K562 (cell line): ENCODE data around the gene ELFN2. TPM values are rescaled to one million over a fixed set of nuclear protein-coding genes. Genes with fewer than 3 reads are reported as not detected.
"Not testable (repeated sequence)": the region's sequence is repeated elsewhere in the genome, so short reads cannot be mapped to it uniquely, and the experiment has no call there.

Source experiments
- ATAC-seq: fragments of 200-7000 bp; cut with Tn5 transposase; 3 replicates; pipeline ENCODE4 v1.9.1; 2020; ENCODE audit warnings: moderate library complexity
- BruUV-seq: library from RNA; stranded (reverse); fragments of 400-500 nt; replicated peaks from 2 replicates; lab custom pipeline; 2021; lab: Mats Ljungman, UMichigan
- CTCF ChIA-PET: fragments of 300-600 bp; formaldehyde crosslinking; extraction: SDS; loops from one replicate; lab custom pipeline; 2021; ENCODE audit warnings: low intra/inter-chr PET ratio; lab: Yijun Ruan, JAX
- POLR2A ChIA-PET: fragments of 300-600, 350-650 bp; sonication (Branson Sonifier 250); formaldehyde crosslinking; extraction: SDS; loops from one replicate; lab custom pipeline; 2021; ENCODE audit warnings: antibody characterized with exemption, inconsistent platforms; lab: Yijun Ruan, JAX
- DNase-seq, 4 experiments: peaks; one replicate each; pipeline versions ENCODE4 v3.0.0 to v3.0.0-alpha.2; 2011 to 2018; ENCODE audit warnings: low spot score in 3 of 4, mixed read lengths in 3 of 4; ENCODE audit errors: extremely low read depth in 1 of 4
- FAIRE-seq: peaks from 2 replicates; lab custom pipeline; 2011; peaks lifted over from hg19 to GRCh38; lab: Jason Lieb, UNC
- H2AFZ ChIP-seq: 2 replicates; pipeline ENCODE4 v1.6.0; 2011; ENCODE audit warnings: low read depth, low read length, control low read depth, inconsistent platforms
- H3K27ac ChIP-seq: fragments of 200-600 bp; 3 replicates; pipeline ENCODE4 v1.8.0; 2011; ENCODE audit warnings: low read depth, mild to moderate bottlenecking, control low read depth, inconsistent platforms, low read length, moderate library complexity, mixed read lengths; ENCODE audit errors: extremely low read depth
- H3K27me3 ChIP-seq, 2 experiments: fragments of 300-600 bp in 1 of 2; 2 replicates in 1 of 2; 3 replicates in 1 of 2; pipeline versions ENCODE4 v1.6.0 to v1.8.0; 2011; ENCODE audit warnings: inconsistent platforms in 2 of 2, low read length in 2 of 2, mild to moderate bottlenecking in 1 of 2, mixed read lengths in 1 of 2, moderate library complexity in 1 of 2; ENCODE audit not compliant: control insufficient read depth in 2 of 2, insufficient read depth in 2 of 2
- H3K36me3 ChIP-seq: fragments of 300-600 bp; 3 replicates; pipeline ENCODE4 v1.8.0; 2011; ENCODE audit warnings: mild to moderate bottlenecking, low read length, inconsistent platforms; ENCODE audit not compliant: control insufficient read depth, insufficient read depth
- H3K4me1 ChIP-seq, 2 experiments: fragments of 200-600 bp in 1 of 2; replicated peaks in 1 of 2; 2 replicates in 1 of 2; 3 replicates in 1 of 2; pipeline versions ENCODE4 v1.5.1 to v1.8.0; 2011; ENCODE audit warnings: inconsistent platforms in 2 of 2, low read length in 2 of 2, mild to moderate bottlenecking in 1 of 2, mixed read lengths in 1 of 2, moderate library complexity in 1 of 2; ENCODE audit not compliant: control insufficient read depth in 2 of 2, insufficient read depth in 2 of 2
- H3K4me2 ChIP-seq: 2 replicates; pipeline ENCODE4 v1.6.1; 2011; ENCODE audit warnings: low read length, control low read depth, inconsistent platforms, mixed read lengths; ENCODE audit not compliant: insufficient read depth
- H3K4me3 ChIP-seq: fragments of 200-600 bp; sonication (generic), shearing (Covaris generic); 2 replicates; pipeline ENCODE4 v1.5.1; 2016; ENCODE audit warnings: control low read depth, inconsistent platforms
- H3K79me2 ChIP-seq: fragments of 200-600 bp; 3 replicates; pipeline ENCODE4 v1.8.0; 2011; ENCODE audit warnings: low read length, inconsistent platforms; ENCODE audit not compliant: control insufficient read depth, insufficient read depth
- H3K9ac ChIP-seq, 2 experiments: 2 replicates each; pipeline versions ENCODE4 v1.6.0 to v1.6.1; 2011; ENCODE audit warnings: low read depth in 2 of 2, low read length in 2 of 2, control low read depth in 1 of 2, inconsistent platforms in 1 of 2, mild to moderate bottlenecking in 1 of 2, mixed read lengths in 1 of 2; ENCODE audit not compliant: insufficient read depth in 1 of 2
- H3K9me1 ChIP-seq: one replicate; pipeline ENCODE4 v1.6.0; 2011; ENCODE audit warnings: inconsistent platforms, mild to moderate bottlenecking, low read length, moderate library complexity; ENCODE audit not compliant: control insufficient read depth, insufficient read depth
- H3K9me3 ChIP-seq: replicated peaks from 2 replicates; pipeline ENCODE4 v1.5.1; 2011; ENCODE audit warnings: low read depth, low read length, inconsistent platforms; ENCODE audit not compliant: control insufficient read depth, insufficient read depth
- H4K20me1 ChIP-seq: replicated peaks from 2 replicates; pipeline ENCODE4 v1.6.1; 2011; ENCODE audit warnings: low read length, inconsistent platforms, mixed read lengths; ENCODE audit not compliant: control insufficient read depth, insufficient read depth
- ETS2 ChIP-seq: IDR thresholded peaks from 2 replicates; pipeline ENCODE4 v1.6.1; 2016; ENCODE audit warnings: borderline replicate concordance, missing genetic modification characterization, mild to moderate bottlenecking, moderate library complexity, missing compliant biosample characterization; ENCODE audit not compliant: poor library complexity, severe bottlenecking
- SMAD2 ChIP-seq: fragments of 150-350 bp; IDR thresholded peaks from 2 replicates; pipeline ENCODE4 v1.6.1; 2014; ENCODE audit warnings: low read depth, mild to moderate bottlenecking, low read length
- WGBS: fragments of 100-300 bp; shearing (Covaris generic); methylation state at CpG from one replicate; pipeline ENCODE4 v1.1.6; 2016; ENCODE audit warnings: low coverage, mixed read lengths; ENCODE audit not compliant: insufficient coverage; ENCODE audit errors: missing lambda C conversion rate; 5-methylcytosine and 5-hydroxymethylcytosine counted together
- in situ Hi-C: fragments of 300-500 bp; cut with MboI; formaldehyde crosslinking; loops from 4 replicates; pipeline ENCODE4 v1.15.0; 2018; ENCODE audit warnings: inconsistent platforms, mixed read lengths
- intact Hi-C: fragments of 100-400 bp; cut with micrococcal nuclease; formaldehyde crosslinking; loops from 2 replicates; pipeline ENCODE4 v1.14.2; 2022
- polyA plus RNA-seq, 8 experiments: library from polyadenylated mRNA; depleted of rRNA in 4 of 8; stranded (reverse) in 5 of 8; unstranded in 3 of 8; fragments of >200 nt; fragmentation: Nextera tagmentation in 2 of 8; fragmentation: Illumina TruSeq in 1 of 8; extraction: Ambion mirVana in 2 of 8; extraction: Trizol in 1 of 8; gene quantifications; 2 replicates each; pipeline versions ENCODE4 v1.2.1 to v1.2.3, GENCODE V29; 2011 to 2014; ENCODE audit warnings: inconsistent platforms in 1 of 8, missing spikeins in 1 of 8
- total RNA-seq, 7 experiments: library from RNA; depleted of rRNA in 6 of 7; stranded (reverse); fragments of >200 nt in 6 of 7; fragmentation: Illumina TruSeq in 2 of 7; extraction: Trizol in 2 of 7; gene quantifications; 2 replicates each; pipeline versions ENCODE4 v1.2.1 to v1.2.3, GENCODE V29; 2011 to 2021; ENCODE audit warnings: low replicate concordance in 1 of 7

Gene ELFN2
- total and polyA plus RNA-seq, 9 of the 15 experiments (the other 6 are each of a cell fraction or from before 2014, with no cell fraction given): not detected

DNA sequence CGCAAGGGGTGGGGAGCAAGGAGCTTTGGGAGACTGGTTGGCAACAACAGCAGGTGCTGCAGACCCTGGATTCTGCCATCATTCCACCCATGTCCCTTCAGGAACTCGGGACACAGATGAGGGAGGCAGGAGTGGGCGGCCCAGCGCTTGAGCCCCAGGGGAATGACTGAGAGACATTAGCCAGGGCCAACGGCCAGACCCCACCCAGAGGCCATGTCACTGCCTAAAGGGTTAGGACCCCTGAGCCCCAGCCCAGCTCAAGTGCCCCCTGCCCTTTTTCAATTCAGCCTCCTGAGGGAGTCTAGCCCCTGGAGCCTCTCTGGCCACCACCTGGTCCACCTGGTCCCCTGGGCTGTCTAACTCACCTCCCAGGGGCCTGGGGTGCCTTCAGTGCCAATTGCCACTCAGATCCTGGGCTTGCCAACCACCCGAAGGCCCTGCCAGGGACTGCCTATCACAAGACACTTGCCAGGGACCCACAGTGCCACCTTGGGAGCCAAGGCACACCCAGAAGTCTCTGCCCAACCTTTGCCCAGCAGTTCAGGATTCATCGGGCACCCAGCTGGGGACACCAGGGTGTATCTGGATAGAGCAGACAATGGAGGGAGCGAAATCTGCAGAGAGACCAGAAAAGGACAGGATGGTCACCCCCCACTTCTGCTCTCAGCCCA, 42.3 kb upstream of the ELFN2 start:
- WGBS: 3% methylated on average over 4 of the region's 8 CpGs
- CTCF ChIA-PET: no interaction called here
- H3K9me1 ChIP-seq: no peaks in the 10 kb centered on the region

DNA sequence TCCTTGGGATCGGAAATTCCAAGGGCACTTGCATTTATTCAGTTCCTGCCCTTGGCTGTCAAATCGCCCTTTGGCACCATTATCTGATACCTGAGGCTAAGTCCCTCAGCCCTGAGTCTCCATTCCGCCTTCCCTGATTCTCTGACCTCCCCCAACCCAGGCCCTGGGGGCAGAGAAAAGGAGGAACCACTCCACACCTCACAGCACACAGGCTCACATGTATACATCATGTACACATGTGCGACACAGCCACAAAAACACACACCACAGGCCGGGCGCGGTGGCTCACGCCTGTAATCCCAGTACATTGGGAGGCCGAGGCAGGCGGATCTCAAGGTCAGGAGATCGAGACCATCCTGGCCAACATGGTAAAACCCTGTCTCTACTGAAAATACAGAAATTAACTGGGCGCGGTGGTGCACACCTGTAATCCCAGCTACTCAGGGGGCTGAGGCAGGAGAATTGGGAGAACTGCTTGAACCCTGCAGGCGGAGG, 41.0 kb upstream of the ELFN2 start:
- H3K4me2 ChIP-seq, H2AFZ ChIP-seq, H3K27ac ChIP-seq, ATAC-seq, in situ Hi-C loops, POLR2A ChIA-PET, H4K20me1 ChIP-seq, H3K9ac ChIP-seq, H3K9me1 ChIP-seq, CTCF ChIA-PET, H3K36me3 ChIP-seq, H3K4me3 ChIP-seq, H3K79me2 ChIP-seq, H3K9me3 ChIP-seq, intact Hi-C loops, BruUV-seq, H3K4me1 ChIP-seq, DNase-seq, FAIRE-seq: not testable (repeated sequence)
- WGBS: 0% methylated on average over 7 of the region's 14 CpGs
- peaks cover 3 to 42% of the 10 kb centered on the region in 2 experiments; a peak in 3 of 5 replicates for H3K27me3 ChIP-seq

More for the DNA sequence above, 42.3 kb upstream of the ELFN2 start:
- no peaks in the 10 kb centered on the region for H3K9me3 ChIP-seq
- no peak overlapping the region for H3K27ac ChIP-seq
- peaks cover 3 to 42% of the 10 kb centered on the region in 2 experiments; a peak in 3 of 5 replicates for H3K27me3 ChIP-seq
- TF ChIP-seq SMAD2 (no peak), ETS2 (tag) (no peak)
- H3K79me2 ChIP-seq: no peaks in the 10 kb centered on the region
- no peak overlapping the region for H2AFZ ChIP-seq
- in situ Hi-C loops: no loop called here
- no peak for ATAC-seq
- H3K4me3 ChIP-seq: no peak overlapping the region
- intact Hi-C loops: no loop called here
- no peaks in the 10 kb centered on the region; a peak in 1 of 5 replicates for H3K4me1 ChIP-seq
- no TSS peak for BruUV-seq
- H4K20me1 ChIP-seq: no peaks in the 10 kb centered on the region
- POLR2A ChIA-PET: no interaction called here
- no peak overlapping the region for H3K4me2 ChIP-seq
- no peak overlapping the region for H3K9ac ChIP-seq
- no peaks in the 10 kb centered on the region for H3K36me3 ChIP-seq
- no peak for DNase-seq
- no peak for FAIRE-seq
